IPS-NIHi7 (cell line): ENCODE data around the gene CADPS2.

Experiments used
- DNase-seq: peaks from one replicate; pipeline ENCODE4 v3.0.0; 2012; ENCODE audit warnings: mixed read lengths; ENCODE audit errors: extremely low spot score

The CADPS2 gene

GRCh38 chr7:122768827-122769226 is 117.4 kb downstream of the CADPS2 start:
- DNase-seq: no peak

- DNase-seq: no peak
Observed at GRCh38 chr7:122767339-122767738, 118.9 kb downstream of the CADPS2 start.

GRCh38 chr7:122766593-122766992 is 119.7 kb downstream of the CADPS2 start:
- no peak for DNase-seq

- no peak for DNase-seq
Observed at GRCh38 chr7:122764902-122765301, 121.4 kb downstream of the CADPS2 start.

DNA sequence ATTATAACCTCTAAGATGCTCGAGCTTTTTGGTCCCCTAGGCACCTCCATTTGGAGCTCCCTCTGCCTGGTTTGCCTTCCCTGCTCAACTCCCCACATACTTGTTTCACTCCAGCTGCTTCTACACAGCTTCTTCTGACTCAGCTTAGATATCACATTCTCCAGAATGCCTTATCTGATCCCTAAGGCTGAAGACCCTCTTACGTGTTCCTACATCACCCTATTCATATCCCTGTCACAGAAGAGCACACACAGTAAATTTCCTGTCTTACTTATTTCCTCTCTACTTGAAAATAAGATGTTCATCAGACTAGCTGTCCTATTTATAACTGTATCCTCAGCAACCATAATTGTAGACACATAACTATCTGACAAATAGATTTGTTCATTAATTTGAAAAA is 122.2 kb downstream of the CADPS2 start:
- DNase-seq: no peak

DNA sequence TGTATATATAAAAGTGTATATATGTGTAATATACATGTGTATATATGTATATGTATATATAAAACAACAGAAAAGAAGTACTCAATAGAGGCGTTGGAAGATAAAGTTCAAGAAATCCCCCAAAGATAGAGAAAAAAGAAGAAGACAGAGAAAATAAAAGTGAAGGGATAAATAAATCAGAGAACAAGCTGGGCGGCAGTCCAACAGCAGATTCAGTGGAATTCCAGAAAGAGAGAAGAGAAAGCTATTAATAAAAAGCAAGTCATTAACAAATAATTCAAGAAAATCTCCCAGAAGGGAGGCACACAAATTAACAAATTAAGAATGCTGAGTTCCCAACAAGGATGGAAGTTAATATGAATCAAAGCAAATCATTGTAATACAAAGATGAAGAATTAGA is 124.2 kb downstream of the CADPS2 start:
- DNase-seq: no peak

DNA sequence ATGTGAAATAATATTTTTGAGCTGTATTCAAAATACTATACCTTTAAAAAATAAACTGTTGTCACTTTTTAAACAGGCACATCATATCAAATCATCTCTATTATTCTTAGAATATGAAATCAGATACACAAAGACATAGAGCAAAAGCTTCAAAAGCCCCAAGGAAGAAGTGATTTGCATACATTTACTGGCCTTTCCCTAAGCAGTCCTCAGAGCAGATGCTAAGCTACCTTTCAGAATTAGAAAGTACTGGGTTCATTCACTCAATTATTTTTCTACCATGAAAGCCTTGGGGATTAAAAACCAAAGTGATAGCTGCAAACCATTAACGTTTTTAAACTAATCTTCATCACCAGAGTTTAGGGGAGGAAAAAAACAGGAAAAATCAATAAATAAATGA is 127.8 kb downstream of the CADPS2 start:
- no peak for DNase-seq

GRCh38 chr7:122756860-122757259 is 129.4 kb downstream of the CADPS2 start:
- DNase-seq: no peak

DNA sequence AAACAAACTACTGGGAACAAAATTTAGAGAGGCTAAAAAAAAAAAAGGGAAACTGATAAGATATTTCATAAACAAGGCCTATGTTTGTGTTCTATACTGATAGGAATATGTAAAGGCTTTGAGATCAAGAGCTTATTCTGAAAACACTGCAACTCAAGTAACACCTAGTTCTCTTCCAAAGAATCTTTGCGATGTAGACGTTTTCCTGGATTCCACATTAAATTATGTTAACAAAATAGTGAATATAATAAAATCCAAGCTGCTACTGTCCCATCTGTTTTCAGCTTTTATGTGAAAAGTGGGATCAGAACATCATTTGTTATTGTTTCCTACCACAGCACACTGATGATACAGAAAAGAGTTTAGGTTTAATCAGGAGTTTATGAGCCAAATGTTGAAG is 130.6 kb downstream of the CADPS2 start:
- no peak for DNase-seq

DNA sequence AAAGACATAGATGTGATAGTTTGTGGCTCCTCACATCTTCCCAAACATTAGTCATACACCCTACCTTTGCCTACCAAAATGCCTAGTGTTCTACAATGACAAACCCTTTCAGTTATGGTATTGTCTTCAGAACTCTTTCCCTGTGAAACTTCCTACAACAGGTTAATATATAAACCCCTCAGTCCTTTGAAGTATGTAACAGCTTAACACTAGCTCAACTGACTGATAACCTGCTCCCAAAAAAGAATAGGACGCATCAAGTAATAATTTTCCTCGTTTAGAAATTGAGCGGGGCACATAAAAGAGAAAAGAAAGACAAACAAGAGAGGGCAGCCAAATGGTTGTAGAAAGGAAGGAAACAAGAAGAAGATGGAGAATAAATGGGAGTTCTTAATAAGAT is 133.7 kb downstream of the CADPS2 start:
- DNase-seq: no peak

GRCh38 chr7:122750389-122750788 is 135.9 kb downstream of the CADPS2 start:
- no peak for DNase-seq

- no peak for DNase-seq
Observed at GRCh38 chr7:122748195-122748594, 138.1 kb downstream of the CADPS2 start.

DNA sequence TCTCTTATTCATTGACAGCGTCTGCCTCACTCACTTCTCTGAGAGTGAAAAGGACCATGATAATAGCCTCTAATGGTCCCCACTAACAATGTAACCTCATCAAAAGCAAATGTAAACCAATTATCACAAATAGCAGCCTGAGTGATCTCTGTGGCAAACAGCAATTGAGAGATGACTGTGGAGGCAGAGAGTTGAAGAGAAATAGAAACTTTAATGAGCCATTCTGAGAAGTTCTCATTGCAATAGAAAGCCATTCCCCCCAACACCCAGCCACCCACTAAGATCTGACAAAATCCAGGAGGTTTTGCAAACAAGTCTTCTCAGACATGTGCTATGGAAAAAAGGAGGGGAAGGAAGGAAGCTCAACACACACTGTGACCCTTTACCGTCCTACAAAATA is 139.3 kb downstream of the CADPS2 start:
- DNase-seq: no peak

GRCh38 chr7:122743211-122743610 is 143.0 kb downstream of the CADPS2 start:
- no peak for DNase-seq

DNA sequence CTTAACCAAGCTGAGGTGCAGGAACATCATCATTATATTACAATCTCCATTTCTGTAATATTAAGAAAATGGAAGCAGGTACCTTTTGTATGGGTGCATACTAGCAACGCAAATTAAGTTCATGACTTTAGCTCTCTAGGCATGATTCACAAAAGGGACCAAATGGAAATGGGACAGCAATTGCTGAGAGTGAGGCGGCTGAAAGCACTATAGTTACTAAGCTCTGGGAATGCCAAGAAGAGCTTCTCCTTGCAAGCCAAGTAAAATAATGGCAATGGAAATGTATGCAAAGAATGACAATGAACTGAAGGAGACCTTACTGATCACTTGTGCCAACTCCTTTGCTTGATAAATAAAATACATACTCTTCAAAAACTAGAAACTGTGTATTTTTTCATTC is 147.3 kb downstream of the CADPS2 start:
- DNase-seq: no peak

GRCh38 chr7:122736183-122736582 is 150.1 kb downstream of the CADPS2 start:
- DNase-seq: no peak

GRCh38 chr7:122727759-122728158 is 158.5 kb downstream of the CADPS2 start:
- no peak for DNase-seq

DNA sequence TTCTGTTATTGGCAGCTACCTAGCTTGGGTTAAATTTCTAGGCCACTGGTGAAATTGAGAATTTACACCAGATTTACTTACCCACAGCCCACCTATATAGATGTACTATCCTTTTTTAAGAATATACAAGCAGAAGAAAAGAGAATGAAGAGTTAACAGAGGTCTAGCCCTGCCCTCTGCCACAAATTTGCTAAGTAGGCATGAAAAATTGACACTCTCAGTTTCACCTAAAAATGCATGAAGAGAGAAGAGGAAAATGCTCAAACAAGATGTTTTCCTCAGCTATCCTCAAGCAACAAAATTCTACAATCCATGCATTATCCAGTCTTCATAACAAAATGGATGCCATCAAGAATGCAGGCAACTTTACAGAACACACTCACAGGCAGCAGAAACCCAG is 158.9 kb downstream of the CADPS2 start:
- no peak for DNase-seq

DNA sequence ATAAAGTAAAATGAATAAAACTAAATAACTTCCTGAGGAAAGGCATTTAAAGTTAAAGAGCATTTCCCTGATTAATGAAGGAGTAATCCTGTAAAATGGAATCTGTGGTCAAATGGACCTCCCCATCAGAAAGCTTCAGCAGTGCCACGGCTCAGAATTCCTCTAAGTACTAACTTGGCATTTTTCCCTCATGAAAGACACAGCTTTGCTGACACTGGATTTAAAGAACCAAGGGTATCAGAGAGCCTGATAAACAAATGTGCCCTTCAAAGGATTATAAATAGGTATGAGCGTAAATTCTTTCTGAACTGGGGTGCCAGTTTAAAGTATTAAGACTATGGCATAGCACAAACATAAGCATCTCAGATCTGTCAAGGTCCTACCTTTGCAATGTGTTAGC is 159.4 kb downstream of the CADPS2 start:
- DNase-seq: no peak

GRCh38 chr7:122724366-122724765 is 161.9 kb downstream of the CADPS2 start:
- no peak for DNase-seq

DNA sequence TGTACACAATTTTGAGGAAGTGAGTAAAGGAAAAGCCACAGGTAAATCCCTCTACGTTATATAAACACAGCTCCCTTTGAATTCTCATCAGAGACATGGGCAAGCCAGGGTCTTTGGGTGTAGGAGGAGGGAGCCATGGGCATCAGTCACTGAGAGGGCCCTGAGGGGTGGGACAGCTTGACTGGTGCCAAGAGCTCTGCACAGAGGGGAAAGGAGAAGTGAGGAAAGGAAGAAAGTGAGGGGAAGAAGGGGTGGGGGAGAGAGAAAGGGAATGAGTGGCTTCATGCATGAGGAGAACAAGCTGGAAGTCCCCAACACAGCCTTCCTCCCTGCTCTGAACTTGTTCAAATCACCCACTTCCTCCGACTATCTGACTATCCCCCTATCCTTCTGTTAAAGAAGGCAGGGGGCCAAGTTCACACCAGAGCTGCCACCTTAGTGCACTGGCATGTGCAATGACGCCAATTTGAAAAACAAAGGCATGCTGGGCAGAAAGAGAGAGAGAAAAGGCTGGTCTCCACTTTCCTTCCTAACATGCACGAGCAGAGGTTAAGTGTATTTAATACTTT is 167.2 kb downstream of the CADPS2 start:
- DNase-seq: no peak

DNA sequence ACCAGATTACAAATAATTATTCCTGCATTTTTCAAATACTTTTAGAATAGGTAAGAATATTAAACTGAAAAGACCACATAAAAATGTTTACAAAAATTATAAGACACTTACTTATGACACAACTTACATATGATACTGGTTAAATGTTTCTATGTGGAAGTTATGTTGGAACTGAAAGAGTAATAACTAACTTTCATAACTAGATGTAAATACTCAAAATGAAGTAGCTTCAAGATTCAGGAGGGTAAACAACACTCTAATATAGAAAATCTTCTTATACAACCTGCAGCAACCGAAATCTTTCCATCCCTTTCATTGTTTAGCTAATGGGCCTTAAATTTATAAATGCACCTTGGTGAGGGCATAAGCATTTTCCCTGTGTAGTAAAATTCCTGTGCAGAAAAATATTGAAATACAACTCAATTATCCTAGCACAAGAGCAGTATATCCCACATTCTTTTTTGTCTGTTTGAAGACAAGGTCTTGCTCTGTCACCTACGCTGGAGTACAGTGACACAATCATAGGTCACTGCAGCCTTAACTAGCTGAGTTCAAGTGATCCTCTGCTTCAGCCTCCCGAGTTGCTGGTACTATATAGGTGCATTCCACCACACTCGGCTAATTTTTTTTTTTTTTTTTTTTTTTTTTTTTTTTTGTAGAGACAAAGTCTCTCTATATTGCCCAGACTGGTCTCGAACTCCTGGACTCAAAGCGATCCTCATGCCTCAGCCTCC is 168.7 kb downstream of the CADPS2 start:
- DNase-seq: no peak

DNA sequence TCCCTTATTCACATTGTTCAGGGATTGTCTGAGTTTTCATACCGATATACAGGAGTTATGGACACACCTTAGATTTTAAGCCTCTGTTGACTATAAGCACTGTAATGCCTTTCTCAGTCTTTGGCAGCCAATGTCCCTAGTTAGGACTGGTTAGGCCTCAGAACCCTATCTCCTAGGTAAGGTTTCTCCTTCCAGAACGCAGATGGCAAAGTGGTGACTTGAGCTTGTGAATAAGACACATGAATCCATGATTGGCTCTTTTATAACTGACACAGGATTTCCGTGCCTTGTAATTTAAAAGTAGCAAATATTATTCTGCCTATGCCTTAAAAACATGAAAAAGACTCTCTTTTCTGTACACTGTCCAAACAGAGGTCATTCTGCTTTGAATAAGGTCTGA is 171.1 kb downstream of the CADPS2 start:
- no peak for DNase-seq

- no peak for DNase-seq
Observed at GRCh38 chr7:122710916-122711315, 175.3 kb downstream of the CADPS2 start.
